HCT116 (cell line): Measurements from ENCODE around the gene SP110. TPM values are rescaled to one million over a fixed set of nuclear protein-coding genes. Genes with fewer than 3 reads are reported as not detected.

ENCODE experiments used
- ATAC-seq: fragments of 200-7000 bp; cut with Tn5 transposase; 2 replicates; pipeline ENCODE4 v1.9.1; 2020; ENCODE audit warnings: mild to moderate bottlenecking, moderate library complexity
- BruUV-seq: library from RNA; stranded (reverse); fragments of 400-500 nt; replicated peaks from 2 replicates; lab custom pipeline; 2021; lab: Mats Ljungman, UMichigan
- CTCF ChIA-PET: fragments of 300-600 bp; sonication (Branson Sonifier 250); formaldehyde crosslinking; loops from one replicate; lab custom pipeline; 2021; ENCODE audit warnings: antibody characterized with exemption; lab: Charles Lee
- POLR2A ChIA-PET: fragments of 300-600, 350-600 bp; sonication (Branson Sonifier 250); formaldehyde crosslinking; loops from one replicate; lab custom pipeline; 2021; ENCODE audit warnings: antibody characterized with exemption; lab: Charles Lee
- RAD21 ChIA-PET, 2 experiments: fragments of 300-600 bp; sonication (Branson Sonifier 250); formaldehyde crosslinking; loops; one replicate each; lab custom pipeline; 2023; ENCODE audit warnings: low total read pairs in 2 of 2; ENCODE audit not compliant: uncharacterized antibody in 2 of 2, unreplicated experiment in 2 of 2, low non-redundant PET in 1 of 2; lab: Charles Lee
- DNase-seq: peaks from one replicate; pipeline ENCODE4 v3.0.0-alpha.2; 2010; ENCODE audit warnings: low read depth, low spot score
- H2AFZ ChIP-seq: fragments of 200-600 bp; shearing (Covaris generic), sonication (generic); 2 replicates; pipeline ENCODE4 v1.6.1; 2017; ENCODE audit warnings: low read depth, mixed run types, mixed read lengths, antibody characterized with exemption, low read length; ENCODE audit not compliant: poor library complexity, severe bottlenecking
- H3K27ac ChIP-seq: 2 replicates; pipeline ENCODE4 v1.5.1; 2012; ENCODE audit warnings: low read depth, low read length
- H3K27me3 ChIP-seq: fragments of 200-600 bp; sonication (generic); 2 replicates; pipeline ENCODE4 v1.6.1; 2016; ENCODE audit warnings: mixed run types, low read length, mixed read lengths; ENCODE audit not compliant: insufficient read depth
- H3K36me3 ChIP-seq, 2 experiments: fragments of 200-500 bp in 1 of 2; fragments of 200-600 bp in 1 of 2; sonication (Bioruptor generic) in 1 of 2; sonication (generic) in 1 of 2; 2 replicates each; pipeline versions ENCODE4 v1.5.1 to v1.6.1; 2014 to 2016; ENCODE audit warnings: low read length in 2 of 2, inconsistent platforms in 1 of 2, mixed read lengths in 1 of 2, mixed run types in 1 of 2; ENCODE audit not compliant: insufficient read depth in 2 of 2, control insufficient read depth in 1 of 2
- H3K4me1 ChIP-seq, 2 experiments: fragments of 200-600 bp in 1 of 2; sonication (generic) in 1 of 2; 2 replicates each; pipeline versions ENCODE4 v1.5.1 to v1.6.1; 2012 to 2017; ENCODE audit warnings: low read length in 2 of 2, inconsistent platforms in 1 of 2, mild to moderate bottlenecking in 1 of 2, mixed read lengths in 1 of 2, mixed run types in 1 of 2, moderate library complexity in 1 of 2; ENCODE audit not compliant: insufficient read depth in 2 of 2, control insufficient read depth in 1 of 2
- H3K4me2 ChIP-seq: fragments of 200-600 bp; sonication (generic); 2 replicates; pipeline ENCODE4 v1.6.1; 2017; ENCODE audit warnings: mixed run types, low read length, mixed read lengths
- H3K4me3 ChIP-seq, 2 experiments: fragments of 200-600 bp in 1 of 2; sonication (generic) in 1 of 2; replicated peaks in 1 of 2; 2 replicates each; pipeline ENCODE4 v1.5.1; 2011 to 2016; ENCODE audit warnings: low read length in 2 of 2, control low read depth in 1 of 2, low read depth in 1 of 2, mild to moderate bottlenecking in 1 of 2, mixed read lengths in 1 of 2, mixed run types in 1 of 2
- H3K79me2 ChIP-seq: fragments of 200-600 bp; sonication (generic); 2 replicates; pipeline ENCODE4 v1.6.1; 2017; ENCODE audit warnings: mild to moderate bottlenecking, mixed run types, low read length, moderate library complexity, mixed read lengths; ENCODE audit not compliant: insufficient read depth
- H3K9ac ChIP-seq: fragments of 200-600 bp; sonication (generic); 2 replicates; pipeline ENCODE4 v1.6.1; 2016; ENCODE audit warnings: low read length, mixed read lengths
- H3K9me2 ChIP-seq: fragments of 200-600 bp; sonication (generic), shearing (Covaris generic); 2 replicates; pipeline ENCODE4 v1.6.1; 2017; ENCODE audit warnings: mixed run types, mild to moderate bottlenecking, moderate library complexity; ENCODE audit not compliant: insufficient read depth
- H3K9me3 ChIP-seq, 2 experiments: fragments of 200-500 bp in 1 of 2; fragments of 200-600 bp in 1 of 2; sonication (Bioruptor generic) in 1 of 2; sonication (generic) in 1 of 2; 2 replicates each; pipeline ENCODE4 v1.6.1; 2014 to 2017; ENCODE audit warnings: low read length in 2 of 2, mixed read lengths in 2 of 2, inconsistent platforms in 1 of 2, low read depth in 1 of 2, mild to moderate bottlenecking in 1 of 2, mixed run types in 1 of 2, moderate library complexity in 1 of 2; ENCODE audit not compliant: control insufficient read depth in 1 of 2, insufficient read depth in 1 of 2
- H4K20me1 ChIP-seq: fragments of 200-600 bp; sonication (generic), shearing (Covaris generic); 2 replicates; pipeline ENCODE4 v1.6.1; 2017; ENCODE audit warnings: mixed run types, mild to moderate bottlenecking, moderate library complexity; ENCODE audit not compliant: insufficient read depth
- CBX3 ChIP-seq: IDR thresholded peaks from 2 replicates; pipeline ENCODE4 v1.6.1; 2012; ENCODE audit warnings: low read depth
- CEBPB ChIP-seq: IDR thresholded peaks from 2 replicates; pipeline ENCODE4 v1.6.1; 2012; ENCODE audit warnings: low read depth
- EGR1 ChIP-seq: IDR thresholded peaks from 2 replicates; pipeline ENCODE4 v1.6.1; 2012; ENCODE audit warnings: low read depth
- EZH2 ChIP-seq: fragments of 200-600 bp; sonication (generic); IDR thresholded peaks from 2 replicates; pipeline ENCODE4 v1.6.1; 2017; ENCODE audit warnings: antibody characterized with exemption, mixed run types
- FOSL1 ChIP-seq: IDR thresholded peaks from 2 replicates; pipeline ENCODE4 v1.6.1; 2012; ENCODE audit warnings: low read depth
- JUND ChIP-seq: IDR thresholded peaks from 2 replicates; pipeline ENCODE4 v1.6.1; 2012
- MAX ChIP-seq: IDR thresholded peaks from 2 replicates; pipeline ENCODE4 v1.6.1; 2012
- POLR2AphosphoS5 ChIP-seq: IDR thresholded peaks from 2 replicates; pipeline ENCODE4 v1.6.1; 2011; ENCODE audit warnings: mild to moderate bottlenecking, low read depth, low read length, moderate library complexity
- RAD21 ChIP-seq: IDR thresholded peaks from 2 replicates; pipeline ENCODE4 v1.6.1; 2012; ENCODE audit warnings: low read depth, mild to moderate bottlenecking
- SP1 ChIP-seq: IDR thresholded peaks from 2 replicates; pipeline ENCODE4 v1.6.1; 2012; ENCODE audit warnings: low read depth
- TCF7L2 ChIP-seq: IDR thresholded peaks from 2 replicates; pipeline ENCODE4 v1.7.0; 2011; ENCODE audit warnings: borderline replicate concordance, inconsistent platforms; ENCODE audit not compliant: insufficient read depth, insufficient read length; ENCODE audit errors: extremely low read depth
- YY1 ChIP-seq: IDR thresholded peaks from 2 replicates; pipeline ENCODE4 v1.6.1; 2011; ENCODE audit warnings: low read length, low read depth, moderate library complexity, mild to moderate bottlenecking; ENCODE audit not compliant: insufficient replicate concordance; ENCODE audit errors: extremely low read depth
- ZBTB33 ChIP-seq: IDR thresholded peaks from 2 replicates; pipeline ENCODE4 v1.6.1; 2011; ENCODE audit warnings: mild to moderate bottlenecking, low read length, moderate library complexity; ENCODE audit not compliant: insufficient replicate concordance; ENCODE audit errors: extremely low read depth
- intact Hi-C: fragments of 100-400 bp; cut with micrococcal nuclease; formaldehyde crosslinking; loops from 2 replicates; pipeline ENCODE4 v1.10.0; 2022
- total RNA-seq: library from RNA; stranded (reverse); gene quantifications from one replicate; pipeline ENCODE4 v1.2.1, GENCODE V29; 2021; ENCODE audit not compliant: unreplicated experiment

SP110 gene
- total RNA-seq, 1 experiment from 2014 or later = 8.5 TPM

DNA sequence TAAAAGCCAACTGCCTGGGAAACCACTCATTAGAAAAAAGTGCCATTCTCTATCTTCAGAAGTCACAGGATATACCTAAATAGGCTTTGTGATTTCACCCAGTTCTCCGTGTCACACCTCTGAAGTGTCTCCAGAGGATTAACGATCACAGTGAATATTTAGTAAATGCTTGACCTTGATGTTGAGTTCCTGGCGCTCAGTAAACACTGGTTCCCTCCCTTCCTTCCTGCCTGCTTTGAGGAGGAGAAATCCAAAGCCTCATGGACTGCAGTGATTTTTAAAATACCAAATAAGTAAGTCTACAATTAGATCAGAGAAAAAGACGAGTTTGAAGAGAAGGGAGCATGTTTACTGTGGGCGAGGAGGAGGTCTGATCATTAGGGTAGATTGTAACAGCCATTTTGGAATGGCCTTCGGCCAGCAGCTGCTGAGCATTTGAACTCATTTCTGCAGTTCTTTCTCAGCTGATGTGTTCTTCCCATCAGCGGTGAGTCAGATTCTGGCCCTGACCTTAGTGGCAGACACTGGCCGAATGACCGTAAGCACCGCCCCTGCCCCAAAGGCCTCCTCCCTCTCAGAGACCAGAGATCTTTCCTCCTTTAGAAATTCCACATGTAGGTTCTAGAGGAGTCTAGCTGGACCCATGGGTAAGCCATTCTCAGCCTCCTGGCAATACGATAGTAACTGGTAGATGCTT, 89.0 kb downstream of the SP110 start:
- TF ChIP-seq EGR1 (no peak), RAD21 (no peak), FOSL1 (peak; percentile 48; the same call in 1 of the 2 replicates), POLR2AphosphoS5 (peak; percentile 54), MAX (peak; percentile 28; the same call in 1 of the 2 replicates), TCF7L2 (peak; percentile 88), CBX3 (peak; percentile 47), SP1 (no peak), EZH2 (no peak), JUND (peak; percentile 40; the same call in 1 of the 2 replicates), YY1 (no peak), ZBTB33 (no peak), CEBPB (no peak)
- Histone ChIP-seq H2AFZ (peak overlapping the region; percentile 96), H3K9ac (no peak overlapping the region), H3K79me2 (no peaks in the 10 kb centered on the region), H3K36me3 (no peaks in the 10 kb centered on the region), H3K4me2 (peak overlapping the region; percentile 60), H3K9me3 (no peaks in the 10 kb centered on the region), H3K4me3 (peak overlapping the region in 1 of 2 experiments; percentile 17; a peak in 1 of 4 replicates), H3K9me2 (no peaks in the 10 kb centered on the region), H3K4me1 (peaks cover 12 to 27% of the 10 kb centered on the region in 2 experiments), H3K27ac (no peak overlapping the region), H3K27me3 (no peaks in the 10 kb centered on the region), H4K20me1 (no peaks in the 10 kb centered on the region)
- ChIA-PET CTCF (no interaction called here), RAD21 (no interaction called here), POLR2A (interaction anchor here (1.0 kb wide), 2 partner anchors 13 to 19 kb away, joined by 3 to 4 read pairs; no protein-coding TSS in a partner anchor)
- intact Hi-C loops = no loop called here
- ATAC-seq (peak; percentile 95), DNase-seq (peak; percentile 42)
- no TSS peak for BruUV-seq
